DMS53 (cell line): ENCODE data around the gene PTPN4.

ENCODE experiments used
- DNase-seq: peaks from one replicate; lab custom pipeline; 2025; lab: John Stamatoyannopoulos, UW

PTPN4 gene

GRCh38 chr2:119731983-119732382 is 27.7 kb upstream of the PTPN4 start:
- no peak for DNase-seq

GRCh38 chr2:119732601-119733164 is 27.0 kb upstream of the PTPN4 start:
- no peak for DNase-seq

- DNase-seq = no peak
These were observed 25.7 kb upstream of the PTPN4 start for GRCh38 chr2:119734047-119734446.

GRCh38 chr2:119735565-119735964 is 24.2 kb upstream of the PTPN4 start:
- no peak for DNase-seq

- DNase-seq = no peak
These were observed 23.7 kb upstream of the PTPN4 start for GRCh38 chr2:119736021-119736420.

GRCh38 chr2:119739580-119740255 is 20.0 kb upstream of the PTPN4 start:
- DNase-seq = no peak

- no peak for DNase-seq
These were observed 18.7 kb upstream of the PTPN4 start for GRCh38 chr2:119741001-119741400.

GRCh38 chr2:119741868-119742267 is 17.9 kb upstream of the PTPN4 start:
- DNase-seq = no peak

GRCh38 chr2:119744335-119744939 is 15.3 kb upstream of the PTPN4 start:
- peak; percentile 98 for DNase-seq

- no peak for DNase-seq
These were observed 14.2 kb upstream of the PTPN4 start for GRCh38 chr2:119745566-119745965.

GRCh38 chr2:119746836-119747686 is 12.7 kb upstream of the PTPN4 start:
- no peak for DNase-seq

GRCh38 chr2:119748135-119748534 is 11.6 kb upstream of the PTPN4 start:
- DNase-seq = no peak

- DNase-seq = no peak
These were observed 10.2 kb upstream of the PTPN4 start for GRCh38 chr2:119749477-119750012.

GRCh38 chr2:119751706-119752105 is 8.0 kb upstream of the PTPN4 start:
- peak; percentile 23 for DNase-seq

- peak; percentile 76 for DNase-seq
These were observed 6.4 kb upstream of the PTPN4 start for GRCh38 chr2:119753041-119753929.

GRCh38 chr2:119753930-119754321 is 5.8 kb upstream of the PTPN4 start:
- DNase-seq = no peak

GRCh38 chr2:119755906-119756305 is 3.8 kb upstream of the PTPN4 start:
- DNase-seq = no peak

GRCh38 chr2:119756837-119757236 is 2.9 kb upstream of the PTPN4 start:
- DNase-seq = no peak

GRCh38 chr2:119758881-119759450 is 756 bp upstream of the PTPN4 start:
- peak; percentile 47 for DNase-seq

GRCh38 chr2:119760237-119760955 is 674 bp downstream of the PTPN4 start:
- peak; percentile 86 for DNase-seq
